Calu3 (cell line): ENCODE measurements around the gene DGKI. TPM values are rescaled to one million over a fixed set of nuclear protein-coding genes. Genes with fewer than 3 reads are reported as not detected.

ENCODE experiments used
- BruUV-seq: library from RNA; stranded (reverse); fragments of 400-500 nt; replicated peaks from 2 replicates; lab custom pipeline; 2021; lab: Mats Ljungman, UMichigan
- CTCF ChIA-PET: fragments of 300-600 bp; sonication (Branson Sonifier 250); formaldehyde crosslinking; loops from one replicate; lab custom pipeline; 2022; ENCODE audit warnings: antibody characterized with exemption; lab: Charles Lee
- DNase-seq: peaks from one replicate; pipeline ENCODE4 v3.0.0; 2022
- H3K27ac Mint-ChIP-seq: one replicate; pipeline ENCODE4 v1.8.0; 2022; ENCODE audit warnings: mixed read lengths; ENCODE audit not compliant: unreplicated experiment
- H3K27me3 Mint-ChIP-seq: one replicate; pipeline ENCODE4 v1.8.0; 2022; ENCODE audit warnings: mixed read lengths; ENCODE audit not compliant: unreplicated experiment
- H3K36me3 Mint-ChIP-seq: one replicate; pipeline ENCODE4 v1.8.0; 2022; ENCODE audit warnings: mild to moderate bottlenecking, moderate library complexity, mixed read lengths; ENCODE audit not compliant: insufficient read depth, unreplicated experiment
- H3K4me1 Mint-ChIP-seq: one replicate; pipeline ENCODE4 v1.8.0; 2022; ENCODE audit warnings: mild to moderate bottlenecking, low read depth, mixed read lengths; ENCODE audit not compliant: unreplicated experiment
- H3K4me3 Mint-ChIP-seq: one replicate; pipeline ENCODE4 v1.8.0; 2022; ENCODE audit warnings: mild to moderate bottlenecking, low read depth, moderate library complexity, mixed read lengths; ENCODE audit not compliant: unreplicated experiment
- H3K9me3 Mint-ChIP-seq: one replicate; pipeline ENCODE4 v1.8.0; 2022; ENCODE audit warnings: low read depth, mixed read lengths; ENCODE audit not compliant: unreplicated experiment
- intact Hi-C: fragments of 100-400 bp; cut with micrococcal nuclease; formaldehyde crosslinking; loops from one replicate; pipeline ENCODE4 v1.10.0; 2022; ENCODE audit not compliant: unreplicated experiment
- total RNA-seq: library from RNA; stranded (reverse); gene quantifications from 2 replicates; pipeline ENCODE4 v1.2.3, GENCODE V29; 2022
- TF ChIP-seq, protein P1 (sequence below): fragments of 200-600 bp; IDR thresholded peaks from one replicate; pipeline ENCODE4 v1.8.0; 2022; ENCODE audit warnings: antibody characterized with exemption; ENCODE audit not compliant: unreplicated experiment

The DGKI gene
- total RNA-seq, 1 experiment from 2014 or later, result not detected

DNA sequence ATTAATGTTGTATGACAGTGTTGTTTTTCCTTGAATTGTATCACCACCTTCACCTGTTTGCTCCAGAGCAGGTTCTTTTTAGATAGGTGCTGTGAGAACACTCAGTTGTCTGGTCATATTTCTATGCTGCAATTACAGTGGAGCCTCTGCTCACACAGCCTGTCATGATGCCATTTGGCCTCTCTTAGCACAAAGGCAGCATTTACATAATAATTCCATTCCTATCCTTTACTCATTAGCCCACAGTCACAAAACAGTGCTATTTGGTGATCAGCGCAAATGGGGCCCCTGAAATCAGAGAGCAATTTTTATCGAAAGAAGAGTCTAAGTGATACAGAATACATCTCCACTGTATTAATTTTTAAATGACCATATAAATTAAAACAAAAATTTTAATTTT lies 13.8 kb upstream of the DGKI start:
- no peak overlapping the region for H3K4me3 Mint-ChIP-seq
- no peaks in the 10 kb centered on the region for H3K27me3 Mint-ChIP-seq
- TF ChIP-seq, protein P1, sequence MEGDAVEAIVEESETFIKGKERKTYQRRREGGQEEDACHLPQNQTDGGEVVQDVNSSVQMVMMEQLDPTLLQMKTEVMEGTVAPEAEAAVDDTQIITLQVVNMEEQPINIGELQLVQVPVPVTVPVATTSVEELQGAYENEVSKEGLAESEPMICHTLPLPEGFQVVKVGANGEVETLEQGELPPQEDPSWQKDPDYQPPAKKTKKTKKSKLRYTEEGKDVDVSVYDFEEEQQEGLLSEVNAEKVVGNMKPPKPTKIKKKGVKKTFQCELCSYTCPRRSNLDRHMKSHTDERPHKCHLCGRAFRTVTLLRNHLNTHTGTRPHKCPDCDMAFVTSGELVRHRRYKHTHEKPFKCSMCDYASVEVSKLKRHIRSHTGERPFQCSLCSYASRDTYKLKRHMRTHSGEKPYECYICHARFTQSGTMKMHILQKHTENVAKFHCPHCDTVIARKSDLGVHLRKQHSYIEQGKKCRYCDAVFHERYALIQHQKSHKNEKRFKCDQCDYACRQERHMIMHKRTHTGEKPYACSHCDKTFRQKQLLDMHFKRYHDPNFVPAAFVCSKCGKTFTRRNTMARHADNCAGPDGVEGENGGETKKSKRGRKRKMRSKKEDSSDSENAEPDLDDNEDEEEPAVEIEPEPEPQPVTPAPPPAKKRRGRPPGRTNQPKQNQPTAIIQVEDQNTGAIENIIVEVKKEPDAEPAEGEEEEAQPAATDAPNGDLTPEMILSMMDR, result no peak
- CTCF ChIA-PET, result no interaction called here
- H3K36me3 Mint-ChIP-seq, result no peaks in the 10 kb centered on the region
- DNase-seq, result no peak
- no peaks in the 10 kb centered on the region for H3K9me3 Mint-ChIP-seq
- BruUV-seq, result no TSS peak
- intact Hi-C loops, result no loop called here
- no peak overlapping the region for H3K27ac Mint-ChIP-seq
- no peaks in the 10 kb centered on the region for H3K4me1 Mint-ChIP-seq

DNA sequence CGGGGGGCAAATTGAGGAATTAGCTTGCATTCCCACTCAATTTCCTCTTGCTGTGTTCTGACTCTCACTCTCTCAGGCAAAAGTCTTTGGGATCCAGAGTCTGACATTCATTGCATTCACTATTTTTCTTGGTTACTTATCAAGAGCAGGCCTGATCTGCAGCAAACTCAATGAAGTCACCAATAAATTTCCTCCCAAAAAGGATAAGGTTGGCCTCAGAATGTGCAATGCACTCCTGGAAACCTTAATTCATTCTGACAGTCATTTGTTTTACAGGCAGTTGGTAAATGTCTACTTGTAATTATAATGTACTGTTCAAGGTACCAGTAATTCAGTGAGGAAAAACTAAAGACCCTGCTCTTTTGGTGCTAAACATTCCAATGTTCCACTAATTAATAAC lies 6.3 kb upstream of the DGKI start:
- Mint-ChIP-seq H3K4me1 (no peaks in the 10 kb centered on the region), H3K27ac (no peak overlapping the region), H3K27me3 (peaks cover 12% of the 10 kb centered on the region), H3K36me3 (no peaks in the 10 kb centered on the region), H3K4me3 (no peak overlapping the region), H3K9me3 (peaks cover 2% of the 10 kb centered on the region)
- BruUV-seq, result no TSS peak
- TF ChIP-seq, protein P1, result no peak
- CTCF ChIA-PET, result no interaction called here
- intact Hi-C loops, result no loop called here
- DNase-seq, result no peak

DNA sequence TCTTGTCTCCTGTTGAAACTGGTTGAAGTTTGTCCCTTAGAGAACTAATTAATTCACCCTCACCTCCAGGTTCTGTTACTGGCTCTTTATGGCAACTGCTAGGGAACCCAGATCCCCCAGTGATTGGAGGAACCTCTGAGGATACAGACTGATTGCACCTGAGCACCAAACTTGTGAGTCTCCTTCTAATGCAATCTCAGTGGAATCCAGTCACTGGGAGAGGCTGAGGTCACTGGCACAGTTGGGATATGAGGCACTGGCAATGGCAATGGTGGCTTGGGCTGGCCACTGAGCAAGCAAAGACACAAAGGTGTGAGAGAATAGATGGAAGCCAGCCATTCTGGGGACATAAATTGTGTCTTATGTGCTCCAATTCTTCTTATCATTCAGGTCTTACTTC lies 5.3 kb upstream of the DGKI start:
- BruUV-seq, result no TSS peak
- H3K9me3 Mint-ChIP-seq, result peaks cover 2% of the 10 kb centered on the region
- TF ChIP-seq, protein P1, result no peak
- intact Hi-C loops, result no loop called here
- H3K4me1 Mint-ChIP-seq, result no peaks in the 10 kb centered on the region
- no peak overlapping the region for H3K27ac Mint-ChIP-seq
- no peaks in the 10 kb centered on the region for H3K36me3 Mint-ChIP-seq
- no peak overlapping the region for H3K4me3 Mint-ChIP-seq
- H3K27me3 Mint-ChIP-seq, result peaks cover 16% of the 10 kb centered on the region
- no peak for DNase-seq
- CTCF ChIA-PET, result no interaction called here

DNA sequence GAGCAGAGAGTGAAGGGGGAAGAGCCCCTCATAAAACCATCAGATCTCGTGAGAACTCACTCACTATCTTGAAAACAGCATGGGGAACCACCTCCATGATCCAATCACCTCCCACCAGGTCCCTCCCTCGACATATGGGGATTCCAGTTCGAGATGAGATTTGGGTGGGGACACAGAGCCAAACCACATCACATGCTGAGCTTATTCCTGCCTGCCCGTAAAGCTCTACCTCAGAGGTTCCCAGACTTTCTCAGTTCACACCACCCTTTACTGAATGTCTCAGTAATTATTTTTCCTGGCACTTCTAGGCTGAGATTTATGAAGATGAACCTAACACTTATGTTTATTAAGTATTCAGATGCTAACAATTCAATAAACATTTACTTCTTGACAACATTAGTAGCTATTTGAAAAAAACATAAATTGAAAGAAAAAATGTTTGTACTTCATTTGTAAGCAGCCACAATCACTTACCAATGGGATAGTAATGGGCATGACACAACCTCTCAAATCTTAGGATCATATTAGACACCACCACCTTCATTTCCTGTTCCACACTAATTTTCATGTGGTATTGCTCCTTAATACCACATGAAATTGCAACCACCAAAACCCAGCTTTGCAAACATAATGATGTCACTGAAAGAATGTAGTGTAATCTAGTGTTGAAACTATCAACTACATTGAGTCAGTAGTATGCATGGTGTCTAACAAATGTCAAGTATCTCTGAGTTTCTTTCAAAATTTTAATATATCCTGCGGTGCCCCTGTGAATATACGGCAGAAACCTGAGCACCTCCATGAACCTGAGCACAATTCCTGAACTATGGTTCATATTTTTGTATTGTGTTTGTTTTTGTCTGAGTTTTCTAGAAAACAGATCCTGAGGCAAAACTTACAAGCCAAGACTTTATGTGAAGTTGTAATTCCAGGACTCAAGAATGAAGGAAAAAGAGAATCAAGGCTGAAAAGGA lies 4.5 kb upstream of the DGKI start:
- no TSS peak for BruUV-seq
- no peak for DNase-seq
- Mint-ChIP-seq H3K9me3 (peaks cover 2% of the 10 kb centered on the region), H3K4me3 (no peak overlapping the region), H3K27me3 (peaks cover 20% of the 10 kb centered on the region), H3K4me1 (no peaks in the 10 kb centered on the region), H3K36me3 (no peaks in the 10 kb centered on the region), H3K27ac (no peak overlapping the region)
- intact Hi-C loops, result no loop called here
- TF ChIP-seq, protein P1, result no peak
- CTCF ChIA-PET, result no interaction called here
